HG03460 (cell line): ENCODE results near the gene TGFB2.

Experiments
- ATAC-seq: cut with Tn5 transposase; IDR thresholded peaks from one replicate; pipeline ENCODE4 v1.9.1; 2021; ENCODE audit not compliant: unreplicated experiment

TGFB2 gene

DNA sequence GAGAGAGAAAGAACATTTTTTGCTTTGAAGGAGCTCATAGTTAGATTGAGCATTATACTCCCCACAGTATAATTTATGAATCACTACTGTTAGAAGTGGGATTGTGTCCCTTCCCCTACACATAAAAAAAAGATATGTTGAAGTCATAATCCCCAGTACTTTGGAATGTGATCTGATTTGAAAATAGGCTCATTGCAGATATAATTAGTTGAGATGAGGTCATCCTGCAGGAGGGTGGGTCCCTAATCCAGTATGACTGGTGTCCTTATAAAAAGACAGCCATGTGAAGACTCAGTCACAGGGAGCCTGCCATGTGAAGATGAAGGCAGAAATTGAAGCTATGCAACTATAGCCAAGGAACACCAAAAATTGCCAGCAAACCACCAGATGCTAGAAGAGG, 76.4 kb downstream of the TGFB2 start:
- ATAC-seq = no peak

DNA sequence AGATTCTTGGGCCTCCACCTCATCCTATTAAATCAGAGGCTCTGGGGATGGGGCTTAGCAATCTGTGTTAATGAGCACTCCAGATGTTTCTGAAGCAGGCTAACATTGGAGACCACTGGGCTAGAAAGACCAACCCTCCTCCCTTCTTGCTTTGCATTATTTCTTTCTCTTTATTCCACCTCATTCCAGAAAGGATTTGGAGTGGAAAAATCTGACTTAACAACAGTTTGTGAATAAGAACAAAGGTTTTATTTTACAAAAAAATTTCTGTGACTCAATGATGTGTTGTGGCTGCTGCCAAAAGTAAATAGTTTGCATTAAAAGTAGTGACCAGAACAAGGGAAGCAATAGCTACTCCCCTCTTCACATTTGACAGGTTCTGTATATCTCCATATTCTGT, 79.4 kb downstream of the TGFB2 start:
- ATAC-seq = no peak

DNA sequence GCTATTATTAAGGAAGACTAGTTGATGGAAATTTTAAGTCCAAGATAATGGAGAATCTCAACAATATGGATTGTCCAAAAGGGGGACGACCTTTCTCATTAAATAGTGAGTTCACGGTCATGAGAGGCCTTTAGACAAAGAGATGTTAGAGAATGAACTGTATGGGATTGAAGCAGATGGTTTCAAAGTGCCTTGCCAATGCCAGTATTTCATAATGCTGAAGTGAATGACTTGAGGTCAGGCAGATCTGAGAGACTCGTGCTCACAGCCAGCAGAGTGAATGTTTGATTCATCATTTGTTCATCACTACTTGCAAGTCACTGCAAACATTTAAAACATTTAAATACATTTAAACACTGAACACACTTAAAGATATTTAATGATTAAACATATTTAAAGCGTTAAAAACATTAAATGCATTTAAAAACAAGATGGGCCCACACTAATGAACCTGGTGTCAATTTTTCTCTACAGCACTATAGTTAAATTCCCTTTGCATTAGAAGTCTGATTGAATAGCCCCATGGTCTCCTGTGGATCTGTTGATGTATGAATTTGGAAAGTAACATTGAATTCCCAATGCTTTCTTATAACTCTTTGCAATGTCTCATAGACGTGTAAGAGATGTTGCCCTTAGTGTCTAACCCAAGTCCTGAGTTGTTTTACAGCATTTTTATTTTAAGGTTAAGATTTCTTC, 80.7 kb downstream of the TGFB2 start:
- no peak for ATAC-seq

DNA sequence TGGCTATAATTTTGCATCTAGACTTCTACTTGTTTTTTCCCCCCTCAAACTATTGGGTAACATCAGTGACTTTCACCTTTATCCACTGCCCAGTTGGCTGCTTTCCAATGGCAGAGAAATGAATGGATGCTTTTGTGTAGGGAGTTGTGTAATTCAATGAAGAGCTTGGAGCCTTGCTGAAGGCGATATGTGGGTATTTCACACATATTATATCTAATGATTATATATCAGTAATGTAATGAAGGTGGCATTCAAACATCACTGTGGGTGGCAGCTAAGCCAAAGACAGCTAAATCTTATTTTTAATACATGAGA, 81.2 kb downstream of the TGFB2 start:
- ATAC-seq = no peak

DNA sequence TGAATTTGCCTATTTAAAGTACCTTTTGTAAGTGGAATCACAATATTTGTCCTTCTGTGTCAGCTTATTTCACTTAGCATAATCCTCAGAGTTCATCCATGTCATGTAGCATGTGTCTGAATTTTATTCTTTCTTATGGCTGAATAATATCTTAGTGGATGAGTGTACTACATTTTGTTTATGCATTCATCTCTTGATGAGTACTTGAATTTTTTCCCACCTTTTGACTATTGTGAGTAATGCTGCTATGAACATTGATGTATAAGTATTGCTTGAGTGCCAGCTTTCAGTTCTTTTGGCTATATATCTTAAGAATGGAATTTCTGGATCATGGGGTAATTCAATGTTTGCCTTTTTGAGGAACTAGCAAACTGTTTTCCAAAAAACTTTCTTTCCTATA, 84.2 kb downstream of the TGFB2 start:
- no peak for ATAC-seq

DNA sequence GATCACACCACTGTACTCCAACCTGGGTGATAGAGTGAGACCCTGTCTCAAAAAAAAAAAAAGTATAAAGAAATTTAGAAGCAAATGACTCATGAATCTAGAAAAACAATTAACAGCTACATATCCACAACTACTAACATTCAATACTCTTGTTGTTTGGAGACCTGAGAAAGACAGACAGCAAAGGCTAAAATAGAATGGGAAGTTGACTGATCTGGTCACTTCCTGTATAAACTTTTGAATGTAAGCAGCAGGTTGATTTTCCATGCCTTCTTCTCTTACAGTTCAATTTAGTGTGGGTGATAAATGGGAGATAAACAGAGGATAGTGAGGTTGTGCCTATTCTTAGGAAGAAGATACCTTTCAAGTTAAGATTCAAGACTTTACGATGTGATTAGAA, 85.2 kb downstream of the TGFB2 start:
- ATAC-seq = no peak

DNA sequence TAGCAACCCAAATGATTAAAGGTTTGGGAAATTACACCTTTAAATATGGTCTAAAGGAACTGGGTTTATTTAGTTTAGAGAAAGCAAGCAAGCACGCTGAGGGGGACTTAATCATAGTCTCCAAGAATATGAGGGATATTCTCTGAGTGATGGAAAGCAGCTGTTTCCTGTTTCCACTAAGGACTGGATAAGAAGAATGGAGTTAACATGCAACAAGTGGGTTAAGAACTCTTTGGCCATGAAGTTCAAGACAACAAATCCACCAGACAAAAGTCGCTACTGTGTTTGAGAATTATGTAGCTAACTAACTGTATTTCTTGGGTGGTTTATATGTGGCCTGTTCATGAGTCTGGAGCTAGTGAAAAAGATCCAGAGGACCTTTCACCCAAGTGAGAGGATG, 85.7 kb downstream of the TGFB2 start:
- ATAC-seq = no peak

DNA sequence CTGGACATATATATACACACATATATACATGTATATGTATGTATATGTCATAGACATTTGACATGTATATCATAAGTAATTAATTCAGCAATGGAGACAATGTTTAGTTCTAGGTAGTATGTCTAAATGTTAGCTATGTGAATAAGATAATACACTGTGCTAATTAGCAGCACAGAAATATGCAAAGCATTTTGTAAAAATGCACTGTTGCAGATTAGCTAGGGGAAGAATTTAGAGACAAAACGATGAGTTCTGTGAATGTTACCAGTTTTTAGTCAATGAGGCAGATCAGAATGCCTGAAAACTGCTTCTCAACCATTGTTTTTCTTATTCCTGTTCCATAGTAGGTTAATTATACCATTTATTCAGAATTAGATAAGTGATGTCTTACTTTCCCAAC, 86.3 kb downstream of the TGFB2 start:
- ATAC-seq = no peak

DNA sequence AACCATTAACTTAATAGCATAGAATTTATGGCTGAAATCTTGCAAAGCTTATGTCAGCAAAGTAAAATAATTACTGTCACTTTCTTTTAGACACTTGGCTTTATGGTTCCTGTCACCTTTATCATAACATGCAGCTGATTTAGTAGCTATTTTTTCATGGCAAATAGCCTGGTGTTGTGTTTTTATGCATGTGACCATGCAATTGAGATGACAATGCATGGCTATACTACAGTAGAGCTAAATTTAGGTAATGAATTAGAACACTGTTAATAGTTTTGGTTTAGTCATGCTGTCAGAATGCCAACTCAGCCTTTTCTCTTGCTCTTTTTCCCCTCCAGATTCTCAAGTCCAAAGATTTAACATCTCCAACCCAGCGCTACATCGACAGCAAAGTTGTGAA, 88.6 kb downstream of the TGFB2 start:
- no peak for ATAC-seq

DNA sequence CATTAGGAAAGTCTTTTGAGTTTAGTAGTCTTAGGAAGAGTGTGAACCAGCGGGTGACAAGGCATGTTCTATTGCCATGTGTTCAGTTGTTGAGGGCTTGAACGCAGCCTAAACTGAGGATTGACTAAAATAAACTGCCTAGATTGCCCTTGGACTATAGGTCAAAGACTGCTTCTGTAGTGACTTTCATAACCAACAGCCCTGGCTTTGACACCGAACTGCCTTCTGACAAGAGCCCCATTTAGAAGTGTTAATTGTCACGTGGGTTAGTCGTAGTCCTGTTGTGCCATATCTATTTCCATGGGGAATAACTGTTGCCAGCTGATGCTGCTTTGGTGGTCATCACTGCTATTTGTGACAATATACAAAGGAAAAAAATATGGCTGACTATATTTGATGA, 90.4 kb downstream of the TGFB2 start:
- ATAC-seq = no peak

DNA sequence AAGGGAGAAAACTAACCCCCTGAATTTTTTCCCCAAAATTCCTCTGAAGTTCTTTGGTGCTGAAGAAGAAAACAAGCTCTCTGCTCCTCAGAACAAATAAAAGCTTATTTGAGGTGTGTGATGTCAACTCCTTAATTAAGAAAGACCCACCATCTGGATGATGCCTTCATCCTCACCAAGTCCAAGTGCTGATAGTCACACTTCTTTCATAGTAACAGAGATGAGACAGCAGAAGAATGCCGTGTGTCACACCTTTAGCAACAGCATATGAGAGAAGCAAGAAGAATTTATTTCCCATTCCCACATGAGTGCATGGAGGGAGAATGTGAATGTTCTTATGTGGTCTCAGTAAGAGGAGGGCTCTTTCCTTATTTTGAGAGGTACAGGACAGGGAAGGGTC, 91.2 kb downstream of the TGFB2 start:
- ATAC-seq = no peak

DNA sequence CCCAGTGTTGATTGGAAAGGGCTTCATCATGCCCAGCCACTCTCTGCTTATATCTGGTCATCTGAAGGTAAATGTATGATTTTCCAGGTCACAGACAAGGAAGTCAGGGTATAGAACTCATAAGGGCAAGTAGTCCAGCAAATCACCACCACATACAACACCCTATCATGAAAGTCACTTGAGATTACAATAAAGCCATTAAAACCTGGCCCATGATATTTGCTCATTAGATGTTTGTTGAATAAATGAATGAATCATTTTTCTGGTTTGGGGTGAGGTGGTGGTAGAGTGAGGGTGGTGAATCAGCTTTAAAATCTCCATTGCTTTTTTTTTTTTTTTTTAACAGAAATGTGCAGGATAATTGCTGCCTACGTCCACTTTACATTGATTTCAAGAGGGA, 91.9 kb downstream of the TGFB2 start:
- no peak for ATAC-seq

DNA sequence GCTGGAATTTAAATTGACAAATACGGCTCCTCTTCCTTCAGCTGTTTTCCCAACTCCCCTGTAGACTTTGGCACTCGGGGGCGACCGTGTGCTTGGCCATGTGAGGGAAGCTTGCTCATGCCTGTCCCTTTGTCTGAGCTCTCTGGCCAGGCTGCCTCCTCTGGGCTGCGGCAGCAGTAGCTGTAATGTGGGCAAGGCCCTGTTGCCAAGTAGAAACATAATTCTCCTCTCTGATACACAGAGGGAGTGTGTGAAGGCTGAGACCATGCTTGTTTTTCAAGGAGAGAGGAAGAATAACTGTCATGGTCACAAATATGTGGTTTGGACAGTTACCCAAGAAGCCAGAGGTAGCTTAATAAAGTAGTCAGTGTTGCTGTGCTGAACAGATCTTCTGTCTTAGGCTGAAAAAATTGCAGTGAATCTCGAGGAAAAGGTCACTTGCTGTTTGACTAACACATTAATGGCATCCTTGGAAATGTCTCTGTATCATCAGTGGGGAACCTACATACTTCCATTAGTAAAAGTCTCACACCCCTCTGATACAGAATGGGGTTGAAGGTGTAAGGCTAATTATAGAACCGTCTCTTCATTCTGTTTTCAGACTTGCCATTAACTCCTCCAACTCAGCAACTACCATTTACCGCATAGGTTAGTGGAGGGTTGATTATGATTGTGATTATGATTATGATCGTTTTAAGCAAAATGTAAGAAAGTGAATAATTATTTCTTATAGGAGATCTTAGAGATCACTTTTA, 94.6 kb downstream of the TGFB2 start:
- ATAC-seq = no peak

DNA sequence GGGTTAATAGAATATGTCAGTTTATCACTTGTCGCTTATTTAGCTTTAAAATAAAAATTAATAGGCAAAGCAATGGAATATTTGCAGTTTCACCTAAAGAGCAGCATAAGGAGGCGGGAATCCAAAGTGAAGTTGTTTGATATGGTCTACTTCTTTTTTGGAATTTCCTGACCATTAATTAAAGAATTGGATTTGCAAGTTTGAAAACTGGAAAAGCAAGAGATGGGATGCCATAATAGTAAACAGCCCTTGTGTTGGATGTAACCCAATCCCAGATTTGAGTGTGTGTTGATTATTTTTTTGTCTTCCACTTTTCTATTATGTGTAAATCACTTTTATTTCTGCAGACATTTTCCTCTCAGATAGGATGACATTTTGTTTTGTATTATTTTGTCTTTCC, 98.1 kb downstream of the TGFB2 start:
- ATAC-seq = no peak

DNA sequence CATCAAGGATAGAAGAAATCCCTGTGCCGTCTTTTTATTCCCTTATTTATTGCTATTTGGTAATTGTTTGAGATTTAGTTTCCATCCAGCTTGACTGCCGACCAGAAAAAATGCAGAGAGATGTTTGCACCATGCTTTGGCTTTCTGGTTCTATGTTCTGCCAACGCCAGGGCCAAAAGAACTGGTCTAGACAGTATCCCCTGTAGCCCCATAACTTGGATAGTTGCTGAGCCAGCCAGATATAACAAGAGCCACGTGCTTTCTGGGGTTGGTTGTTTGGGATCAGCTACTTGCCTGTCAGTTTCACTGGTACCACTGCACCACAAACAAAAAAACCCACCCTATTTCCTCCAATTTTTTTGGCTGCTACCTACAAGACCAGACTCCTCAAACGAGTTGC, 99.0 kb downstream of the TGFB2 start:
- ATAC-seq = no peak

DNA sequence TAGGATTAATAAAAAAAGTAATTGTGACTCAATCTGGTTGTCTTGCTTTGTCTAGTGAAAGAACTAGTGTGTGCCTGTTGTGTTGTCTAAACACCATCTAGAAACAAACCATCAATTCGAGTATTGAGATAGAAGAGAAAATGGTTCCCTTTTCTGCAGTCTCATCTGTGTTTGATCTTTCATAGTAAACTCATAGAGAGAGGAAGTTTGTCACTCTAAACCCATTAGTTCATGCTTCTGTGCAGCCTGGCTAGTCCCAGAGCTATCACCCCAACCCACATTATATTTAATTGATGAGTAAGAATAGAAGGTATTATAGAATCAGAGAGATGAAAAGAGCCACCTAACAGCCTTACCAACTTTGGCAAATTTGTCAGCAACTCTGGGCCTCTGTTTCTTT, 99.5 kb downstream of the TGFB2 start:
- ATAC-seq = no peak

DNA sequence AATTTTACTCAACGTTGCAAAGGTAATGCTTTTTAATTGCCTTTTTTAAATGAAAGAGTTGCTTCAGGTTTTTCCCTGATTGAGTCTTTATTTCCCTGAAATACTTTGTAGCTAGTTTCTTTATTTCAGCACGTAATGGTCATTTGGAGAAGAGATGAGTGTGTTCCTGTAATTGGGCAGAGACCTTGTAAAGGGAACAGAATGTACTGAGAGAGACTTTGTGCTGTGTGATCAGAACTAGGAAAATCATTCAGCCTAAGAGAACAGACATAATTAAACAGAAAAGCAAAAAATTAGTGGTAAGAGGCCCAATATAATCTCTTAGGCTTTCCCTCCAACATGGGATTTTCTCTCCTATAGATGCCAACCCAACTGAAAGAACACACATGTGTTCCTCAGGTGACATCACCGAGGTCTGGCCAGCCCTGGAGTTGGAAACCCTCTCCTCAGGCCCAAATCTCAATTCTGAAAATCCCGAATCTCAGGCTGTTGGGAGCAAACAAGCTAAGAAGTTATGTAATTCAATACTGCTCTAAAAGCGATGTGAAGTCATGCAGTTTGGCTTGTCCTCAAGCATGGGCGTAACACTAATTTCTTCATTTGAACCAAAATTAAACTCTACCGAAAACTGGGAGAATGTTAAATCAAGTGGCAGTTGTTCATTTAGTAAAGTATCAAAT, 102.0 kb downstream of the TGFB2 start:
- no peak for ATAC-seq

DNA sequence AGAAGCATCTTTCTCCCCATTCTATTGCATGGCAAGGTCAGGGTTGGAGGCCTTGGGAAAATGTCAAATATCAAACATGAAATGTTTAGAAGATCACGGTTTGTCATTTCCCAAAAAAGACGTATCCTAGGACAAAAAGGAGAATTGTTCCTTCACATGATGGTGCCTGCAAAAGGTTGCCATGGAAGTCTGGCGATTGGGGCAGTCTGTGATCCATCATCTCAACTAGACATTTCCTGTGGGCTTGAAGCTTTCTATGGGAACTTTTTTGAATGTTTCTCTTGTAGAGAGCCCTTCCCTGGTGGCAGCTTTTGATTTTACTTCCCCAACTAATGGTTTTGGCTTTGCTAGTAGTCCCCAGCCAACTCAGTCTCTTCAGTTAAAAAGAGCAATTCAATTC, 106.3 kb downstream of the TGFB2 start:
- ATAC-seq = no peak

DNA sequence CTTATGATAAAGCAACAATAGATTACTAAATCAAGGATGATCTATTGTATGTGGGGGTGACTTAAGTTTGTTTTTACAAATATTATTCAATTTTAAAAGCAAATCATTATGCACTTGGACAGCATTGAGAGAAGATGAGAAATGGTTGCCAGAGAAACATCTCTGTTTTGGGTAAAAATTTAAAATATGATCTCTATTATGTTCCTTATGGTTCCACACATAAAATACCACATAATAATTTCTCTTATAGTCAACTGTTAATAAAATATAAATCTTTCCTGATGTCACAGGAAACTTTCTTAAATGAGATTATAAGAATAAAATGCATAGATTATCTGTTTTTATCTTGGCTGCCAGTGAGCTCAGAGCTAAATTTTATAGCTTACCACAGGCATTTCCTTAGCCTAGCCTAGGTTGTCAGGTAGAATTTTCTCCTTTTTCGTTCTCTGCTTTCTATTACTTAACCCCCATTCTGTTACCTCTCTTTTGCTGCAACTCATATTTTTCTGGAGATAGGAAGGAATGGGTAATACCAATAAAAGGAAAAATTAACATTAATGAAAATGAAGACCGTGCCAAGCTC, 109.7 kb downstream of the TGFB2 start:
- ATAC-seq = no peak

DNA sequence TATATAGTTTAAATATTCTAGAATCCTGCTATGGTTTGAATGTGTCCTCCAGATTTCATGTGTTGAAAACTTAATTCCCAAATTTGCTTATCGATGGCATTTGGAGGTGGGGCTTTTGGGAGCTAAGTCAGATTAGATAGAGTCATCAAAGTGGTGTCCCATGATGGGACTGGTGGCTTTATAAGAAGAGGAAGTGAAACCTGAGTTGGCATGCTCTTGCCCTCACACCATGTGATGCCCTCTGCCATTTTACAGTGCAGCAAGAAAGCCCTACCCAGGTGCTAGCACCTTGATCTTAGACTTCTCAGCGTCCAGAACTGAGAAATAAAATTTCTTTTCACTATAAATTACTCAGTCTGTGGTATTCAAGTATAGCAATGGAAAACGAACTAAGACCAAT, 111.3 kb downstream of the TGFB2 start:
- ATAC-seq = no peak

DNA sequence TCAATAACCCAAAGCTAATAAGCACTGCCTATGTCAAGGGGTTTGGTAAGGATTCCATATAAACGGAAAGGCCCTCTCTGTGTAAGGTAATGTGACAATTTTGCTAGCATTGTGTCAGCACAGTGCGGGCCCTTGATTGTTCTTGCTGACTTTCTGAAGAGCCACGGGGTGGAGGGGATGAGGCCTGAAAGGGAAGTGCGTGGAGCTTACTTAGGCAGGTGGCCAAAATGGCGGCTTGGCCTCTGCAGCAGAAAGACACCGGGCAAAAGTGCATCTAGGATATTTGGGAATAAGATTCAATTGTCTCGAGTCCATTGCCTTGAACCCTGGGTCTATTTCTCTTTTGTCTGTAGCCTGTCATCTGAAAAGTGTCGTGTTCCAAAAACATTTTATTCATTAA, 114.3 kb downstream of the TGFB2 start:
- ATAC-seq = no peak
